ENCODE measurements around the gene LHPP. TPM values are rescaled to one million over a fixed set of nuclear protein-coding genes. Genes with fewer than 3 reads are reported as not detected.

Gene LHPP
- total and polyA plus RNA-seq, 10 of the 15 experiments (the other 5 are each of a cell fraction or from before 2014, with no cell fraction given): 0.79 to 9.8 (median 6.7) TPM

- TF ChIP-seq E4F1 (IDR thresholded peaks at IDR 0.05; ENCODE audit: borderline replicate concordance, partially characterized antibody) (no peak), IKZF1 (conservative IDR thresholded peaks at IDR 0.05) (peak; percentile 50), ZNF687 (IDR thresholded peaks at IDR 0.05) (no peak), SP1 (IDR thresholded peaks at IDR 0.05; ENCODE audit: low read depth, low read length) (no peak), IKZF2 (IDR thresholded peaks at IDR 0.05) (peak; percentile 27 to 46; a peak in 1 of 4 replicates), RFX5 (IDR thresholded peaks at IDR 0.05; ENCODE audit: low read depth, low read length) (peak; percentile 66; the same call in 1 of the 2 replicates), REST (IDR thresholded peaks at IDR 0.05; ENCODE audit: low read depth, low read length) (no peak), NFXL1 (IDR thresholded peaks at IDR 0.05; ENCODE audit: borderline replicate concordance) (no peak), ELK1 (IDR thresholded peaks at IDR 0.05; ENCODE audit: low read depth, low read length) (no peak), CUX1 (IDR thresholded peaks at IDR 0.05; ENCODE audit: insufficient replicate concordance, low read depth, low read length) (no peak)
Measured at GRCh38 chr10:124640538-124641231, 179.1 kb downstream of the LHPP start (continued).
